Neural cell (in vitro differentiated cells): ENCODE results near the gene COPS4. TPM values are rescaled to one million over a fixed set of nuclear protein-coding genes. Genes with fewer than 3 reads are reported as not detected.
"Not testable (repeated sequence)": the region's sequence is repeated elsewhere in the genome, so short reads cannot be mapped to it uniquely, and the experiment has no call there.

Source experiments
- H2AFZ ChIP-seq: fragments of 200-600, 300-800 bp; sonication (generic), shearing (Covaris generic); 2 replicates; pipeline ENCODE4 v1.6.0; 2014; ENCODE audit warnings: low read depth, mild to moderate bottlenecking, antibody characterized with exemption, low read length, moderate library complexity
- H3F3A ChIP-seq: fragments of 200-600 bp; shearing (Covaris generic); 2 replicates; pipeline ENCODE4 v1.6.1; 2016; ENCODE audit warnings: mild to moderate bottlenecking, moderate library complexity, mixed read lengths, antibody characterized with exemption, low read length; ENCODE audit not compliant: insufficient read depth, poor library complexity, severe bottlenecking
- H3K27ac ChIP-seq: fragments of 200-600, 300-800 bp; sonication (generic), shearing (Covaris generic); 2 replicates; pipeline ENCODE4 v1.5.1; 2014; ENCODE audit warnings: mild to moderate bottlenecking, low read length, moderate library complexity
- H3K27me3 ChIP-seq: fragments of 300-800, 200-600 bp; sonication (generic), shearing (Covaris generic); 2 replicates; pipeline ENCODE4 v1.6.0; 2014; ENCODE audit warnings: mild to moderate bottlenecking, low read depth, low read length, moderate library complexity; ENCODE audit not compliant: insufficient read depth
- H3K36me3 ChIP-seq: fragments of 300-800, 200-600 bp; sonication (generic), shearing (Covaris generic); 2 replicates; pipeline ENCODE4 v1.5.1; 2014; ENCODE audit warnings: mild to moderate bottlenecking, antibody characterized with exemption, low read length, moderate library complexity; ENCODE audit not compliant: insufficient read depth
- H3K4me2 ChIP-seq: fragments of 300-800, 200-600 bp; sonication (generic), shearing (Covaris generic); 2 replicates; pipeline ENCODE4 v1.6.0; 2014; ENCODE audit warnings: mild to moderate bottlenecking, low read length
- H3K4me3 ChIP-seq: fragments of 300-800, 200-600 bp; sonication (generic), shearing (Covaris generic); 2 replicates; pipeline ENCODE4 v1.5.1; 2014; ENCODE audit warnings: mild to moderate bottlenecking, low read length, moderate library complexity
- H3K79me2 ChIP-seq: fragments of 200-600 bp; shearing (Covaris generic); replicated peaks from 2 replicates; pipeline ENCODE4 v1.6.0; 2014; ENCODE audit warnings: mild to moderate bottlenecking, low read length, moderate library complexity; ENCODE audit not compliant: insufficient read depth
- H3K9ac ChIP-seq: fragments of 300-800, 200-600 bp; sonication (generic), shearing (Covaris generic); 2 replicates; pipeline ENCODE4 v1.6.1; 2016; ENCODE audit warnings: mild to moderate bottlenecking, low read length, mixed read lengths
- H3K9me2 ChIP-seq: fragments of 200-600 bp; shearing (Covaris generic); 2 replicates; pipeline ENCODE4 v1.6.1; 2016; ENCODE audit warnings: mild to moderate bottlenecking, low read length, mixed read lengths; ENCODE audit not compliant: insufficient read depth
- H3K9me3 ChIP-seq: fragments of 200-600, 300-800 bp; sonication (generic), shearing (Covaris generic); 2 replicates; pipeline ENCODE4 v1.6.1; 2016; ENCODE audit warnings: mild to moderate bottlenecking, mixed run types, low read length, moderate library complexity, mixed read lengths
- H4K20me1 ChIP-seq: fragments of 200-600 bp; shearing (Covaris generic); 2 replicates; pipeline ENCODE4 v1.6.1; 2016; ENCODE audit warnings: mild to moderate bottlenecking, mixed run types; ENCODE audit not compliant: insufficient read depth
- EP300 ChIP-seq: fragments of 450-650 bp; conservative IDR thresholded peaks from 2 replicates; pipeline ENCODE4 v1.6.1; 2014; ENCODE audit warnings: antibody characterized with exemption, mild to moderate bottlenecking, moderate library complexity; ENCODE audit not compliant: poor library complexity, severe bottlenecking
- EZH2 ChIP-seq: fragments of 200-600, 300-800 bp; shearing (Covaris generic), sonication (generic); IDR thresholded peaks from 2 replicates; pipeline ENCODE4 v1.6.1; 2014; ENCODE audit warnings: antibody characterized with exemption, low read length, borderline replicate concordance, mild to moderate bottlenecking; ENCODE audit not compliant: insufficient read depth, poor library complexity, severe bottlenecking
- MXI1 ChIP-seq: fragments of 450-650 bp; conservative IDR thresholded peaks from 2 replicates; pipeline ENCODE4 v1.6.1; 2014; ENCODE audit warnings: antibody characterized with exemption, mild to moderate bottlenecking; ENCODE audit not compliant: poor library complexity, severe bottlenecking
- POLR2AphosphoS5 ChIP-seq: IDR thresholded peaks from 2 replicates; pipeline ENCODE4 v1.6.1; 2012
- RAD21 ChIP-seq: fragments of 450-650 bp; conservative IDR thresholded peaks from 2 replicates; pipeline ENCODE4 v1.6.1; 2014; ENCODE audit warnings: antibody characterized with exemption, mild to moderate bottlenecking, moderate library complexity
- SMC3 ChIP-seq: fragments of 450-650 bp; conservative IDR thresholded peaks from 2 replicates; pipeline ENCODE4 v1.6.1; 2014; ENCODE audit warnings: antibody characterized with exemption, mild to moderate bottlenecking, moderate library complexity; ENCODE audit not compliant: poor library complexity
- TAF1 ChIP-seq: IDR thresholded peaks from 2 replicates; pipeline ENCODE4 v1.6.1; 2012; ENCODE audit warnings: low read depth
- polyA plus RNA-seq: library from polyadenylated mRNA; depleted of rRNA; stranded (reverse); fragments of >200 nt; gene quantifications from 2 replicates; pipeline ENCODE4 v1.2.3, GENCODE V29; 2014
- TF ChIP-seq, protein P1 (sequence below): fragments of 450-650 bp; IDR thresholded peaks from 2 replicates; pipeline ENCODE4 v1.5.1; 2014; ENCODE audit warnings: antibody characterized with exemption, mild to moderate bottlenecking, moderate library complexity; ENCODE audit not compliant: poor library complexity, severe bottlenecking
- TF ChIP-seq, protein P2 (sequence below): IDR thresholded peaks from 2 replicates; pipeline ENCODE4 v1.6.1; 2012; ENCODE audit warnings: borderline replicate concordance

Gene COPS4
- polyA plus RNA-seq, 1 donor from 2014 or later, result 77.7 TPM

DNA sequence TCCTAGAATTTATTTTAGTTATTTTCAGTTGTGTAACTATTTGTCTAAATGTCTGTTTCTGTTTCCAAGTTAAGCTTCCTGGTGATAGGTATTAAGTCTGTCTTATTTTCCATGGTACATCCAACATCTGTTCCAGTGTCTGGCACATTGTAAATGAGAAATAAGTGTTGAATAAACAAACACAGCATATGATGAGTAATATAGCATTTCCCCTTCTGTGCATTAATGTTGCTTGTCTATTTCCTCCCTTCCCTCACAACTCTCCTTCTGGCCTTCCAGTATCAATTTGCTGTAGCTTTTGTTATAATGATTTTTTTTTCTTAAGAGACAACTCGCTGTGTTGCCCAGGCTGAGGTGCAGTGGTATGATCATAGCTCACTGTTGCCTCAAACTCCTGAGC, 36.1 kb downstream of the COPS4 start:
- H3K9ac ChIP-seq, result no peak overlapping the region
- H3F3A ChIP-seq, result no peaks in the 10 kb centered on the region
- TF ChIP-seq SMC3 (no peak), EP300 (no peak), MXI1 (no peak), TAF1 (no peak)
- H4K20me1 ChIP-seq, result no peaks in the 10 kb centered on the region
- no peaks in the 10 kb centered on the region for H3K27me3 ChIP-seq
- H3K4me2 ChIP-seq, result no peak overlapping the region
- H3K27ac ChIP-seq, result no peak overlapping the region
- no peaks in the 10 kb centered on the region for H3K79me2 ChIP-seq
- H3K9me2 ChIP-seq, result no peaks in the 10 kb centered on the region
- peaks cover 6% of the 10 kb centered on the region for H3K36me3 ChIP-seq
- no peak overlapping the region for H2AFZ ChIP-seq
- no peak overlapping the region for H3K4me3 ChIP-seq
- H3K9me3 ChIP-seq, result no peaks in the 10 kb centered on the region

DNA sequence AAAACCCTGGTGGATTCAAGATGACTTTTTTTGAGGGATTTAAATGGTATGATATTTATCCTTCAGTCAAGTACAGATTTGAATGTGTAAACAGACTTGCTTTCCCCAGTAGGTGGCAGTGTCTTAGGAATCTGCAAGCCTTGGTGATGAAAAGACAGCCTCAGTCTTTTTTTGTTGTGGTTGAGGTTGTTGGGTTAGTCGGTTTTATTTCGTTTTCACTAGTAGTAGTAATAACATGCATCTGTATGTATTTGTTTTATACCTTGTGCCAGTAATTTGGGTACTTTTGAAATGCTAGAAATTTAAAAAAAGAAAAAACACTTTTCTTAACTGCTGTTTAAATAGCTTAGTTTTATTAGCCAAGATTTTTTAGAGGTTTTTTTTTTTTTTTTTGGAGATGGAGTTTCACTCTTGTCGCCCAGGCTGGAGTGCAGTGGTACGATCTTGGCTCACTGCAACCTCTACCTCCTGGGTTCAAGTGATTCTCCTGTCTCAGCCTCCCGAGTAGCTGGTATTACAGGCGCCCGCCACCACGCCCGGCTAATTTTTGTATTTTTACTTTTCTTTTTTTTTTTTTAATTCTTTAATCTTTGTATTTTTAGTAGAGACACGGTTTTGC, 39.2 kb downstream of the COPS4 start:
- H3K9ac ChIP-seq, result no peak overlapping the region
- H3K27ac ChIP-seq, result no peak overlapping the region
- no peak overlapping the region for H2AFZ ChIP-seq
- no peaks in the 10 kb centered on the region for H3K79me2 ChIP-seq
- no peaks in the 10 kb centered on the region for H3K27me3 ChIP-seq
- no peaks in the 10 kb centered on the region for H3K9me3 ChIP-seq
- H3K36me3 ChIP-seq, result no peaks in the 10 kb centered on the region
- H3F3A ChIP-seq, result no peaks in the 10 kb centered on the region
- no peaks in the 10 kb centered on the region for H3K9me2 ChIP-seq
- H4K20me1 ChIP-seq, result no peaks in the 10 kb centered on the region
- H3K4me3 ChIP-seq, result no peak overlapping the region
- TF ChIP-seq MXI1, result no peak
- TF ChIP-seq, protein P1, sequence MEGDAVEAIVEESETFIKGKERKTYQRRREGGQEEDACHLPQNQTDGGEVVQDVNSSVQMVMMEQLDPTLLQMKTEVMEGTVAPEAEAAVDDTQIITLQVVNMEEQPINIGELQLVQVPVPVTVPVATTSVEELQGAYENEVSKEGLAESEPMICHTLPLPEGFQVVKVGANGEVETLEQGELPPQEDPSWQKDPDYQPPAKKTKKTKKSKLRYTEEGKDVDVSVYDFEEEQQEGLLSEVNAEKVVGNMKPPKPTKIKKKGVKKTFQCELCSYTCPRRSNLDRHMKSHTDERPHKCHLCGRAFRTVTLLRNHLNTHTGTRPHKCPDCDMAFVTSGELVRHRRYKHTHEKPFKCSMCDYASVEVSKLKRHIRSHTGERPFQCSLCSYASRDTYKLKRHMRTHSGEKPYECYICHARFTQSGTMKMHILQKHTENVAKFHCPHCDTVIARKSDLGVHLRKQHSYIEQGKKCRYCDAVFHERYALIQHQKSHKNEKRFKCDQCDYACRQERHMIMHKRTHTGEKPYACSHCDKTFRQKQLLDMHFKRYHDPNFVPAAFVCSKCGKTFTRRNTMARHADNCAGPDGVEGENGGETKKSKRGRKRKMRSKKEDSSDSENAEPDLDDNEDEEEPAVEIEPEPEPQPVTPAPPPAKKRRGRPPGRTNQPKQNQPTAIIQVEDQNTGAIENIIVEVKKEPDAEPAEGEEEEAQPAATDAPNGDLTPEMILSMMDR, result peak; percentile 67
- peak; percentile 63 for TF ChIP-seq SMC3
- TF ChIP-seq, protein P2, sequence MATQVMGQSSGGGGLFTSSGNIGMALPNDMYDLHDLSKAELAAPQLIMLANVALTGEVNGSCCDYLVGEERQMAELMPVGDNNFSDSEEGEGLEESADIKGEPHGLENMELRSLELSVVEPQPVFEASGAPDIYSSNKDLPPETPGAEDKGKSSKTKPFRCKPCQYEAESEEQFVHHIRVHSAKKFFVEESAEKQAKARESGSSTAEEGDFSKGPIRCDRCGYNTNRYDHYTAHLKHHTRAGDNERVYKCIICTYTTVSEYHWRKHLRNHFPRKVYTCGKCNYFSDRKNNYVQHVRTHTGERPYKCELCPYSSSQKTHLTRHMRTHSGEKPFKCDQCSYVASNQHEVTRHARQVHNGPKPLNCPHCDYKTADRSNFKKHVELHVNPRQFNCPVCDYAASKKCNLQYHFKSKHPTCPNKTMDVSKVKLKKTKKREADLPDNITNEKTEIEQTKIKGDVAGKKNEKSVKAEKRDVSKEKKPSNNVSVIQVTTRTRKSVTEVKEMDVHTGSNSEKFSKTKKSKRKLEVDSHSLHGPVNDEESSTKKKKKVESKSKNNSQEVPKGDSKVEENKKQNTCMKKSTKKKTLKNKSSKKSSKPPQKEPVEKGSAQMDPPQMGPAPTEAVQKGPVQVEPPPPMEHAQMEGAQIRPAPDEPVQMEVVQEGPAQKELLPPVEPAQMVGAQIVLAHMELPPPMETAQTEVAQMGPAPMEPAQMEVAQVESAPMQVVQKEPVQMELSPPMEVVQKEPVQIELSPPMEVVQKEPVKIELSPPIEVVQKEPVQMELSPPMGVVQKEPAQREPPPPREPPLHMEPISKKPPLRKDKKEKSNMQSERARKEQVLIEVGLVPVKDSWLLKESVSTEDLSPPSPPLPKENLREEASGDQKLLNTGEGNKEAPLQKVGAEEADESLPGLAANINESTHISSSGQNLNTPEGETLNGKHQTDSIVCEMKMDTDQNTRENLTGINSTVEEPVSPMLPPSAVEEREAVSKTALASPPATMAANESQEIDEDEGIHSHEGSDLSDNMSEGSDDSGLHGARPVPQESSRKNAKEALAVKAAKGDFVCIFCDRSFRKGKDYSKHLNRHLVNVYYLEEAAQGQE, result no peak
- TF ChIP-seq RAD21, result peak; percentile 55
- TF ChIP-seq EZH2, result no peak
- TF ChIP-seq TAF1, result no peak
- TF ChIP-seq POLR2AphosphoS5, result no peak
- no peak for TF ChIP-seq EP300
- no peak overlapping the region for H3K4me2 ChIP-seq

DNA sequence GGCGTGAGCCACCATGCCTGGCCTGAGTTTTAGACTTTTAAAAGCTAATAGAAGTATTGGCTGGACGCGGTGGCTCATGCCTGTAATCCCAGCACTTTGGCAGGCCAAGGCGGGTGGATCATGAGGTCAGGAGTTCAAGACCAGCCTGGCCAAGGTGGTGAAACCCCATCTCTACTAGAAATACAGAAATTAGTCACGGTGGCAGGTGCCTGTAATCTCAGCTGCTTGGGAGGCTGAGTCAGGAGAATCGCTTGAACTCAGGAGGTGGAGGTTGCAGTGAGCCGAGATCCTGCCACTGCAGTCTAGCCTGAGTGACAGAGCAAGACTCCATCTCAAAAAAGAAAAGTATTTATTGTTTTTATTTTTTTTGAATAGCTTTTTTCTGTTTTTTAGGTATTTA, 39.8 kb downstream of the COPS4 start:
- H2AFZ ChIP-seq, H3K79me2 ChIP-seq, H3K9me3 ChIP-seq, H3K36me3 ChIP-seq, H3K9ac ChIP-seq, H3F3A ChIP-seq, H4K20me1 ChIP-seq, H3K4me3 ChIP-seq, H3K27me3 ChIP-seq, H3K4me2 ChIP-seq, H3K27ac ChIP-seq, H3K9me2 ChIP-seq: not testable (repeated sequence)
